ENCODE data around the gene MT1G. TPM values are rescaled to one million over a fixed set of nuclear protein-coding genes. Genes with fewer than 3 reads are reported as not detected.

The MT1G gene
- total RNA-seq, 1 donor from 2014 or later = 2.9 TPM

Other genes starting within 250 kb of the MT1G start
- 55.8 and 66.3 TPM in 2 replicates for gene AMFR, start 242.5 kb downstream of the MT1G start, total RNA-seq
- gene NUDT21, start 216.7 kb downstream of the MT1G start, total RNA-seq = 139 and 142 TPM in 2 replicates
- 32.0 and 33.6 TPM in 2 replicates for gene OGFOD1, start 216.5 kb downstream of the MT1G start, total RNA-seq
- 52.3 and 56.0 TPM in 2 replicates for gene BBS2, start 148.0 kb downstream of the MT1G start, total RNA-seq
- not detected in 2 replicates for gene MT4, start 103.0 kb downstream of the MT1G start, total RNA-seq
- gene MT3, start 78.5 kb downstream of the MT1G start, total RNA-seq = not detected in 2 replicates
- 11.5 TPM in 2 replicates for gene MT2A, start 59.5 kb downstream of the MT1G start, total RNA-seq
- 4.0 and 5.2 TPM in 2 replicates for gene MT1E, start 42.3 kb downstream of the MT1G start, total RNA-seq
- not detected in 2 replicates for gene MT1M, start 35.4 kb downstream of the MT1G start, total RNA-seq
- not detected in 2 replicates for gene MT1A, start 29.4 kb downstream of the MT1G start, total RNA-seq
- not detected in 2 replicates for gene MT1B, start 16.2 kb downstream of the MT1G start, total RNA-seq
- 6.3 and 7.2 TPM in 2 replicates for gene MT1F, start 10.1 kb downstream of the MT1G start, total RNA-seq
- gene MT1H, start 1.7 kb upstream of the MT1G start, total RNA-seq = not detected in 2 replicates
- gene MT1X, start 14.4 kb upstream of the MT1G start, total RNA-seq = 6.8 and 6.9 TPM in 2 replicates
- 74.4 and 76.9 TPM in 2 replicates for gene NUP93, start 62.1 kb upstream of the MT1G start, total RNA-seq
- not detected in 2 replicates for gene SLC12A3, start 197.1 kb upstream of the MT1G start, total RNA-seq

Measured in progenitor cell of endocrine pancreas (in vitro differentiated cells).